ENCODE results near the gene SLC5A6. TPM values are rescaled to one million over a fixed set of nuclear protein-coding genes. Genes with fewer than 3 reads are reported as not detected.
"Not testable (repeated sequence)": the region's sequence is repeated elsewhere in the genome, so short reads cannot be mapped to it uniquely, and the experiment has no call there.

The SLC5A6 gene
- total RNA-seq, 1 donor from 2014 or later = 85.7 TPM

DNA sequence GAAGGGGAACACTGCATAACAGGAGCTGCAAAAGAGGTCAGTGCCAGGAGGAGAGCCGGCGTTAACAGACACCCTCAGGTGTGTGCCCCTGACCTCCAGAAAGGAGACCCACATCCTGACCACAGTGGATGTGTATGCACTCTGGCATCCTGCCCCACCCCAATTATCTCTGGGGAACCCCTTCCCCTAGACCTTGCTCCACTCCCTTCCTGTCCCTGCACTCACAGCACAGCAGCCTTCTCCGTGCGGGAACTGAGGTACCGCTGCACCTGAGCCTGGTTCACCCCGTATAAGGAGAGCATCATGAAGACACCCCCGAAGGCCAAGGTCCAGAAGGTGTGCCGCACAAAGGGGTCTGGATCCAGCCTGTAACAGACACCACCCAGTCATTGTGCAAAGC, 7.5 kb downstream of the SLC5A6 start:
- H3K9me3 ChIP-seq = no peaks in the 10 kb centered on the region
- no peaks in the 10 kb centered on the region for H3K4me1 ChIP-seq
- DNase-seq (ENCODE audit: low spot score in 2 of 2) = no peak
- TF ChIP-seq, protein P1, sequence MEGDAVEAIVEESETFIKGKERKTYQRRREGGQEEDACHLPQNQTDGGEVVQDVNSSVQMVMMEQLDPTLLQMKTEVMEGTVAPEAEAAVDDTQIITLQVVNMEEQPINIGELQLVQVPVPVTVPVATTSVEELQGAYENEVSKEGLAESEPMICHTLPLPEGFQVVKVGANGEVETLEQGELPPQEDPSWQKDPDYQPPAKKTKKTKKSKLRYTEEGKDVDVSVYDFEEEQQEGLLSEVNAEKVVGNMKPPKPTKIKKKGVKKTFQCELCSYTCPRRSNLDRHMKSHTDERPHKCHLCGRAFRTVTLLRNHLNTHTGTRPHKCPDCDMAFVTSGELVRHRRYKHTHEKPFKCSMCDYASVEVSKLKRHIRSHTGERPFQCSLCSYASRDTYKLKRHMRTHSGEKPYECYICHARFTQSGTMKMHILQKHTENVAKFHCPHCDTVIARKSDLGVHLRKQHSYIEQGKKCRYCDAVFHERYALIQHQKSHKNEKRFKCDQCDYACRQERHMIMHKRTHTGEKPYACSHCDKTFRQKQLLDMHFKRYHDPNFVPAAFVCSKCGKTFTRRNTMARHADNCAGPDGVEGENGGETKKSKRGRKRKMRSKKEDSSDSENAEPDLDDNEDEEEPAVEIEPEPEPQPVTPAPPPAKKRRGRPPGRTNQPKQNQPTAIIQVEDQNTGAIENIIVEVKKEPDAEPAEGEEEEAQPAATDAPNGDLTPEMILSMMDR (IDR thresholded peaks at IDR 0.05) = no peak
- H3K27ac ChIP-seq = no peak overlapping the region
- intact Hi-C loops (cut with DNase I) = no loop called here
- no peak overlapping the region for H3K4me3 ChIP-seq
- H3K27me3 ChIP-seq = no peaks in the 10 kb centered on the region
- H3K36me3 ChIP-seq = peaks cover 46 to 77% of the 10 kb centered on the region in 2 donors

DNA sequence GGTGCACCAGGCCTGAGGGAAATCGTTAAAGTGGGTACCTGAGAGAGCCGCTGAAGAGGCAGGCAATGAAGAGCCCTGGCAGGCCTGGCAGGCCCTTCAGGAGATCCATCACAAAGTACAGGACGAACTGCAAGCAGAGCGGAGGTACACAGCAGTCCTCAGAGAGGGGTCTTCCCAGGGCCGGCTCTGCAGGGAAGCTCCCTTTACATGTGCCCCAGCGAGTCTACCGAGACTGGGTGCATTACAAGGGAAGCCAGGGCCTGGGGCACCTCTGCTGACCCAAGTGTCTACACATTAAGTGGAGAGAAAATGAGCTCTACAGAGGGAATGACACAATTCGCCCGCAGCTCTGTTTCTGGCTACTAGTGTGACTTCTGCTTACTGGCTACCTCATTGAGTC, 8.3 kb downstream of the SLC5A6 start:
- Histone ChIP-seq H3K27ac (no peak overlapping the region), H3K4me1 (no peaks in the 10 kb centered on the region), H3K27me3 (no peaks in the 10 kb centered on the region), H3K36me3 (peaks cover 46 to 76% of the 10 kb centered on the region in 2 donors), H3K9me3 (no peaks in the 10 kb centered on the region), H3K4me3 (no peak overlapping the region)
- TF ChIP-seq, protein P1 (IDR thresholded peaks at IDR 0.05) = no peak
- no peak for DNase-seq (ENCODE audit: low spot score in 2 of 2)
- intact Hi-C loops (cut with DNase I) = no loop called here

DNA sequence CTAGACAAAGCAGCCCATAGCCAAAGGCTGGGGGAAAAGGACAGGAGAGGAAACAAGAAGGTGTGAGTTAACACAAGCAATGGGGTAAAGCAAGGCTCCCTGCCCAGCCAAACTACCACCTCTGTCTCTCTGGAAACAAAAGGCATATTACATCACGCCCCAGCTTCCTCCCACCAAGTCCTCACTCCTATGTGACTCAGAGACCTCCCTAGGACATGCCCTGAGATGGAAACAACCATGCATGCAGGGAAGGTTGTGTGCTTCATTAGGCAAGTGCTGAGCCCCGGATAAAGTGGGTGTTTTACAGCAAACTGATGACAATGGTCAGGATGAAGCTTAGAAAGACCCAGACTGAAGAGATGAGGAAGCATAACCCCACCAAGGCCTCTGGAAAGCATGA, 9.2 kb downstream of the SLC5A6 start:
- no peaks in the 10 kb centered on the region for H3K9me3 ChIP-seq
- H3K4me1 ChIP-seq = no peaks in the 10 kb centered on the region
- no peak for DNase-seq (ENCODE audit: low spot score in 2 of 2)
- intact Hi-C loops (cut with DNase I) = no loop called here
- no peaks in the 10 kb centered on the region for H3K27me3 ChIP-seq
- TF ChIP-seq, protein P1 (IDR thresholded peaks at IDR 0.05) = no peak
- peaks cover 46 to 67% of the 10 kb centered on the region in 2 donors for H3K36me3 ChIP-seq
- no peak overlapping the region for H3K27ac ChIP-seq
- H3K4me3 ChIP-seq = no peak overlapping the region

DNA sequence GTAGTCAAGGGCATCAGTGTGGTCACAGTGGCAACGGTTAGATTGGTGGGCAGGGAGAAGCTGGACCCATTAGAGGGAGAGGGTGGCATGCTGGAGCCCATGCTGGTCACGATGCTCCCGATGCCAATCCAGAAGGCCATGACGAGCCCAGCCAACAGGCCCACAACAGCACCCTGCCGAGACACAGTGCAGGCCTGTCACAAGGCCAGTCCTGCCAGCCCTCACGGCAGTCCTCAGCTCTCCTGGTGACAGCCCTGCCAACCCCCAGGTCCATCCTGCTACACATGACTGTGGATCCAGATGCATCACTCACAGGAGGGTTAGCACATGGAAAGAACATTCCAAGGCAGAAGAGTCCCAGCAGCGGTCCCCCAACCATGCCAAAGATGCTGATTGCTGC, 10.4 kb downstream of the SLC5A6 start:
- Histone ChIP-seq H3K36me3 (peaks cover 40 to 57% of the 10 kb centered on the region in 2 donors), H3K27ac (no peak overlapping the region), H3K4me3 (no peak overlapping the region), H3K27me3 (no peaks in the 10 kb centered on the region), H3K9me3 (no peaks in the 10 kb centered on the region), H3K4me1 (no peaks in the 10 kb centered on the region)
- no peak for DNase-seq (ENCODE audit: low spot score in 2 of 2)
- TF ChIP-seq, protein P1 (IDR thresholded peaks at IDR 0.05) = no peak
- intact Hi-C loops (cut with DNase I) = no loop called here

DNA sequence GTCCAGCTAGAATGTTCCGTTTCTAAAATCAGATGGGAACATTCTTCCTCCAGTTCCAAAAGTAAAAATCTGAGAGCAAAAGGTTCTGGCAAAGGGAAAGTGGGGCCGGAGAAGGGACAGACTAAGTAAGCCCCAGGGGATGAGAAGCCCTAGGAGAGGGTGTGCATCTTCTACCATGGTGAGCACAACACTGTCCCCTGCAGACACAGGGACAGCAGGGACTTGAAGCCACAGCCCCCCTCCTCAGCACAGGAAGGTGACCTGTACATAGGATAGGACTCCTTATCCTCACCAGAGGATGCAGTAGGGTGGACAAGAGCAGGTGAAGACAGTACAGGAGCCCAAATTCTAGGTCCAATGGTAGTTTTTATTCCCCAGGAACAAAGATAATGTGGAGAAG, 12.8 kb downstream of the SLC5A6 start:
- no peaks in the 10 kb centered on the region for H3K9me3 ChIP-seq
- H3K4me1 ChIP-seq = no peaks in the 10 kb centered on the region
- no peak for DNase-seq (ENCODE audit: low spot score in 2 of 2)
- H3K27ac ChIP-seq = no peak overlapping the region
- intact Hi-C loops (cut with DNase I) = no loop called here
- H3K27me3 ChIP-seq = no peaks in the 10 kb centered on the region
- TF ChIP-seq, protein P1 (IDR thresholded peaks at IDR 0.05) = no peak
- H3K4me3 ChIP-seq = no peak overlapping the region
- H3K36me3 ChIP-seq = peaks cover 20 to 33% of the 10 kb centered on the region in 2 donors

DNA sequence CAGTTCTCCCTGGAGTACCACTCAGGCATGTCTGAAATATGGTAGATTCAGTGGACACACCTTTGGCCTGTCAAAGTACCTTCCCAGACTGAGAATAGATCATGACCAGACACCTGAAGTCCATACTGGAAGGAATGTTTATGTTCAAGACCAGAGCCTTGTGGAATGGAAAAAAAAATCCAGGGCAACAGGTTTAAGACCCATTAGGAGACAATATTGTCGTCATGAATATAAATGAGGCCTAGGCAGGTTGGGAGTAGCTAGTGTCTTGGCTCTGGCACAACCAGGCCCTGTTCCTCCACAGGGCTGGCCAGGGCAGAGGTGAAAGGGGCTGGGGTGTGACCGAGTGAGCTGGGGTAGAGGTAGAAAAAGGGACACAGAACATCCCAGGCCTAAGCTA, 13.4 kb downstream of the SLC5A6 start:
- Histone ChIP-seq H3K4me1 (no peaks in the 10 kb centered on the region), H3K4me3 (no peak overlapping the region), H3K9me3 (no peaks in the 10 kb centered on the region), H3K36me3 (peaks cover 14 to 27% of the 10 kb centered on the region in 2 donors), H3K27ac (no peak overlapping the region), H3K27me3 (no peaks in the 10 kb centered on the region)
- no peak for DNase-seq (ENCODE audit: low spot score in 2 of 2)
- TF ChIP-seq, protein P1 (IDR thresholded peaks at IDR 0.05) = no peak
- intact Hi-C loops (cut with DNase I) = no loop called here

DNA sequence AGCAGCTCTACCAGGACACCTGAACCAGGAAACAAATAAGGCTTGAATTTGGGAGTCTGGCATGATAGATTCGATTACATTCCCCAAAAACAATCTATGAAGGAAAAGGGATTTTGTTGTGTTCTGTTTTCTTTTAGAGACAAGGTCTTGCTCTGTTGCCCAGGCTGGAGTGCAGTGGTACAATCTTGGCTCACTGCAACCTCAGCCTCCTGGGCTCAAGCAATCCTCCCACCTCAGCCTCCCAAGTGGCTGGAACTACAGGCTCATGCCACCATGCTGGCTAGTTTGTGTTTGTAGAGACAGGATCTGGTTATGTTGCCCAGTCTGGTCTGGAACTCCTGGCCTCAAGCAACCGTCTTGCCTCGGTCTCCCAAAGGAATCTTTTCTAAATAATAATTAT, 14.0 kb downstream of the SLC5A6 start:
- H3K9me3 ChIP-seq; H3K4me3 ChIP-seq; H3K4me1 ChIP-seq; H3K27me3 ChIP-seq; H3K27ac ChIP-seq; DNase-seq (ENCODE audit: low spot score in 2 of 2); intact Hi-C loops (cut with DNase I): not testable (repeated sequence)
- peaks cover 12 to 24% of the 10 kb centered on the region in 2 donors for H3K36me3 ChIP-seq

DNA sequence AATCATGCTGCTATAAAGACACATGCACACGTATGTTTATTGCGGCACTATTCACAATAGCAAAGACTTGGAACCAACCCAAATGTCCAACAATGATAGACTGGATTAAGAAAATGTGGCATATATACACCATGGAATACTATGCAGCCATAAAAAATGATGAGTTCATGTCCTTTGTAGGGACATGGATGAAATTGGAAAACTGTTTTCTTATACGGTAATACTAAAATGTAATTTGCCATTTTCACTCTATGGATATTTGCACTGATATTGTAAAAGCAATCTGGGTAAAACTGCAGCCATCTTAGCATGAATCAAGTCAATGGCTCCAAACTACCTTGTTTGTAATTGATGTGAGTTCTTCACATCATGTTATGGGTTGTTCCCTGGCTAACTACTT, 16.3 kb downstream of the SLC5A6 start:
- H3K4me3 ChIP-seq; H3K36me3 ChIP-seq; H3K9me3 ChIP-seq; H3K4me1 ChIP-seq; intact Hi-C loops (cut with DNase I); DNase-seq (ENCODE audit: low spot score in 2 of 2); H3K27ac ChIP-seq; H3K27me3 ChIP-seq: not testable (repeated sequence)
